Epithelial cell of prostate (primary cell): ENCODE measurements around the gene C19orf33.
"Not testable (repeated sequence)": the region's sequence is repeated elsewhere in the genome, so short reads cannot be mapped to it uniquely, and the experiment has no call there.

Experiments used
- DNase-seq: peaks from one replicate; pipeline ENCODE4 v3.0.0-alpha.2; 2011; ENCODE audit warnings: low read depth, low spot score
- H3K27ac ChIP-seq: fragments of 450-650 bp; 2 replicates; pipeline ENCODE4 v1.5.1; 2017; ENCODE audit warnings: mild to moderate bottlenecking

Gene C19orf33

DNA sequence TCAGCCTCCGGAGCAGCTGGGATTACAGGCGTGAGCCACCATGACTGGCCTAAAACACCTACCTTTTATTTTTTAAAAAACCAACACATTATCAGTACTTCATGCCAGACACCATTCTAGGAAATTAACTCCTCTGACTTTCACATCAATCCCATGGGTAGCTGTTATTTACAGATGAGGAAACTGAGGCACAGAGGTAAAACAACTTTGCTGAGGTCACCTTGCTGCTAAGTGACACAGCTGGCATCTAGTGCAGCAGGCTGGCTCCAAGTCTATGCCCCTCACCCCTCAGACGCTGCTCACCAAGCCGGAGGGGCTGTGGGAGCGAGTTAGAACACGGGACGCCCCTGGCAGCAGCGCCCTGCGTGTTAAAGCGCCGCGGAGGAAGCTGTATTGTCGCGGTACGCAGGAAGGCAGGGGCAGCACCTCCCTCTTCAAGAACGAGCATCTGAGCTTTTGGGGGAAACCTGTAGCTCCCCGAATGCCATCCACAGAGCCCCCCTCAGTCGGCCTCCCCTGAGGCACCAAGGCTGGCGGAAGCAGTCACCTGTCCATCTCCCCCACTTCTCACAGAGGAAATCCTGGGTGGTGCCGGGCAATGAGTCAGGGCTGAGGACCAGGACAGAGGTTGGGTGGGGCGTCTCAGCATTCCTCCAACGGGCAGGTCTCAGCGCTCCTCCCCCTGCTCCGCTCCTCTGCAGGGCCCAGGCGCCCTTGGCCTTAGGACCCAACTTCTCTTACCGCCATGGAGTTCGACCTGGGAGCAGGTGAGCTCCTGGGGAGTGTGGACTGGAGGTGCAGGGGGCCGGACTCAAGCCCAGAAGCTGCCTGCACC, at the start of gene C19orf33:
TSS of gene C19orf33 (plus strand) at position 735 of the 835 bp plus-strand sequence. CDS start at position 746, 11 bp downstream.
- peak within 1 kb of the TSS; percentile 99 for H3K27ac ChIP-seq
- DNase-seq: no peak

GRCh38 chr19:38255383-38256014, 48.6 kb upstream of the C19orf33 start:
- H3K27ac ChIP-seq: no peak overlapping the region
- no peak for DNase-seq

GRCh38 chr19:38261942-38262341, 42.1 kb upstream of the C19orf33 start:
- not testable (repeated sequence) for H3K27ac ChIP-seq, DNase-seq

DNA sequence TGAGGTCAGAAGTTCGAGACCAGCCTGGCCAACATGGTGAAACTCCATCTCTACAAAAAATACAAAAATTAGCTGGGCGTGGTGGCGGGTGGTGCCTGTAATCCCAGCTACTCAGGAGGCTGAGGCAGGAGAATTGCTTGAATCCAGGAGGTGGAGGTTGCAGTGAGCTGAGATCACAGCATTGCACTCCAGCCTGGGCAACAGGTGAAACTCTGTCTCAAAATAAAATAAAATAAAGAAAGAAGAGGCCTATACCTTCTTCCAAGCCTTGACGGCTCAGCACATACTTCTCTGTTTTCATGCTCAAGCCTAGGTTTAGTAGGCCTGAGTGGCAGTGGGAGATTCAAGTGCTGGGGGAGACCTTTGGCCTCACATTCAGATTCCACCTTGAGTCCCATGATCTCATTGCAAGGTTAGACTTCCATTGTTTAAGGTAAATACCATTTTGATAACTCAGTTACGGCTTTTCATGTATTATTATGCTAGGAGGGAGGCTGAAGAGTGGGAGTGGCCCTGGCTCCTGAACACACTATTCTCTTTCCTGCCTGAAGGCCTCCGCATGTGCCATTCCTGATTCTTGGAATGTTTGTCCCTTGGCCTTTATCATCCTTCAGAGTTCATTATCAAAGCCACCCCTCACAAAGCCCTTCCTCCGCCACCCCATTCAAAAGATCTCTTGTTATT, 41.3 kb upstream of the C19orf33 start:
- no peak for DNase-seq
- H3K27ac ChIP-seq: peak overlapping the region; percentile 97

DNA sequence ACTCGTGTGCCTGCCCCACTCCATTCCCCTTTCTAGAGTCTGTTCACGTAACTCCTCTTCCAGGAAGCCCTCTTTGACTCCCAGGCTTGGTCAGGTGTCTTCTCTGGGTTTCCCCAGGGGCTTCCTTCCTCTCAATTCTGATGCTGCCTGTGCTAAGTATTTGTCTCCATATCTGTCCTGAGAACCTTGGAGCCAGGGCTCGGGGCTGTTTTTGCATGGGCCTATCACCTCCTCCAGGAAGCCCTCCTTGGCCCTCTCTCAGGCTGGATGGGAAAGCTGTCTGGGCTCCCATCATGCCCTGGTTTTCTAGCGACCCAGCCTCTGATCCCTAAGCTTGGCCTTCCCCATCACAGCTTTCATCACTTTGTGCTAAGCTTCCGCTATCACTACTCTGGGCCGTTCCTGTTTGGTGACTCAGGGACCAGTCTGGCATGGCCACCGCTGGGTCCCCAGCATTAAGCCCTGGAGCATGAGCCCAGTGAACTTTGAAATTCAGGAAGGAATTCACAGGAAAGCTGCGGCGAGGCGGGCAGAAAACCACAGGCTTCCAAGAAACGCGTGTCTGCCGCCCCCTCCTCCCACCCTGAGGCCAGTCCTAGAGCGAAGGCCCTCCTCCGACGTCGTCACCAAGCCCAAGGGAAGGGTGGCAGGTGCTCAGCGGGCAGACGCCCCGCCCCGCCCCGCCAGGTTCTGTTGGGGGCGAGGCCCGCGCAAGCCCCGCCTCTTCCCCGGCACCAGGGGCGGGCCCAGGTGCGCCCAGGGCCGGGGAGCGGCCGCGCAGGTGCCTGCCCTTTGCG, 40.2 kb upstream of the C19orf33 start:
- H3K27ac ChIP-seq: peak overlapping the region; percentile 97
- peak; percentile 67 for DNase-seq

- DNase-seq: no peak
- H3K27ac ChIP-seq: peak within 1 kb of the TSS; percentile 97
Observed at GRCh38 chr19:38264486-38265212, 39.4 kb upstream of the C19orf33 start, which contains the start of gene SPINT2. TSS of gene SPINT2 (plus strand) at chr19:38264573. CDS start at chr19:38264893, 320 bp downstream.

GRCh38 chr19:38265213-38265861, 38.7 kb upstream of the C19orf33 start:
- peak overlapping the region; percentile 97 for H3K27ac ChIP-seq
- DNase-seq: no peak

DNA sequence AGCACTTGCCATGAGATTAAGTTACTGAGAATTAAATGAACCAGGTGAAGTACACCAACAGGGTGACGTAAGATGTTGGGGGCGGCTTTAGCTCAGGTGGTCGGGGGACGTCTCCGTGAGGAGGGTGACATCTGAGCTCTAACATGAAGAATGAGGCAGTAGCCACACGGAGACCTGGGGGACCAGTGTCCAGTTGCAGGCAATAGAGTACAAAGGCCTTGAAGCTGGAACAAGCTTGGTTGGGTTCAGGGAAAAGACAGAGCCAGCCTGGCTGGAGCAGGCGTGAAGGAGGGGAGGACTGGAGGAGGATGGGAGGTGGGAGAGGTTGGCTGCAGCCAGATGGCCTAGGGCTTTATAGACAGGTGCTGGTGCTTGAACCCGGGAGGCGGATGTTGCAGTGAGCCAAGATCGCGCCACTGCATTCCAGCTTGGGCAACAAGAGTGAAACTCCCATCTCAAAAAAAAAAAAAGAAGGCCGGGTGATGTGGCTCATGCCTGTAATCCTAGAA, 38.1 kb upstream of the C19orf33 start:
- H3K27ac ChIP-seq: peak overlapping the region; percentile 97
- no peak for DNase-seq

GRCh38 chr19:38266981-38267597, 37.0 kb upstream of the C19orf33 start:
- peak; percentile 39 for DNase-seq
- H3K27ac ChIP-seq: peak overlapping the region; percentile 97

GRCh38 chr19:38267761-38268483, 36.1 kb upstream of the C19orf33 start:
- no peak for DNase-seq
- H3K27ac ChIP-seq: peak overlapping the region; percentile 97

GRCh38 chr19:38268539-38268938, 35.5 kb upstream of the C19orf33 start:
- no peak for DNase-seq
- peak overlapping the region; percentile 97 for H3K27ac ChIP-seq

DNA sequence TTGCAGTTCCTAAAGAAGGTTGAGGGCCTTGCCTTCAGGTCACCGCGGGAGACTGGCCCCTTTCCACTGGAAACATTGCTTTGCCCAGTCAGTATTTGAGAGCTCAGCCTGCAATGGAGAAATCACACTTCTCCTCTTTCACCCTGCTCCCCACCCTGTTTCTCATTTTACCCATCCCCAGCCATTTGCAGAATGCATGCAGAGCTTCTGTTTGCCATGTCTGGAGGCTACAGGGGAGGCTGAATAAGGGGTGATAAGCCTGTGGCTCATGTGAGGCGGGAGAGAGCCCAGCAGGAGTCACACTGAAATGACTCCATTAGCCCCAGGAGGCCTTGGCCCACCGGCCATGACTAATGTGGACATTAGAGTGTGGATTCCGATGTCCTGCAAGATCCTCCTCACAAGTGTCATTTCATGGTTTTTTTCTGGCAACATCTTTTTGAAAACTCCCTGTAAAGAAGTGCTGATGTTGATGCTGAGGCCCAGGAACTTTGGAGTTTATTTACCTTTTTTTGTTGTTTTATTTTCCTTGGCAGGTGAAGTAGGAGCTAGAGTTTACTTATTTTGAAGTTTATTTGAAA, 33.4 kb upstream of the C19orf33 start:
- H3K27ac ChIP-seq: no peak overlapping the region
- no peak for DNase-seq

GRCh38 chr19:38273499-38273898, 30.6 kb upstream of the C19orf33 start:
- no peak overlapping the region for H3K27ac ChIP-seq
- no peak for DNase-seq

DNA sequence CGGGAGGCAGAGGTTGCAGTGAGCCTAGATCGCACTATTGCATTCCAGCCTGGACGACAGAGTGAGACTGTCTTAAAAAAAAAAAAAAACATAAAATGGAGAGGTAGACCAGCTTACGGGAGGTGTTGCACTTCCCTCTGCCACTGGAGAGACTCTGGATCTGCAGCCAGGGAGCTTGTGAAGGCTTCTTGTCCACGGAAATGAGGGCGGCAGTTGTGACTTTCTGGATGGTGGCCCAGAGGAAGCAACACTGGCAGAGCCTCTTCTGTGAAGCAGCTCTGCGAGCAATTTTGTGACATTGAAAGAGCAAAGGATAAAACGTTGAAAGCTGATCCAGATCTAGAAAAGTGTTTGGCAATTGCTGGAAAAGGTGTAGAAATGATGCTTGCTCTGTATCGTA, 29.3 kb upstream of the C19orf33 start:
- H3K27ac ChIP-seq: peak overlapping the region; percentile 2
- no peak for DNase-seq

GRCh38 chr19:38276942-38277517, 27.0 kb upstream of the C19orf33 start:
- H3K27ac ChIP-seq: peak overlapping the region; percentile 47
- no peak for DNase-seq

GRCh38 chr19:38277549-38277948, 26.5 kb upstream of the C19orf33 start:
- DNase-seq: peak; percentile 41
- peak overlapping the region; percentile 47 for H3K27ac ChIP-seq
